ENCODE measurements around the gene RNF212B. TPM values are rescaled to one million over a fixed set of nuclear protein-coding genes. Genes with fewer than 3 reads are reported as not detected.
A peak's percentile ranks its signal among the peaks of the same experiment; 100 is the strongest.

Gene RNF212B
- total and polyA plus RNA-seq, 2 of the 13 experiments (the other 11 are each of a cell fraction or from before 2014, with no cell fraction given) = 0.05 TPM; not detected in 1

DNA sequence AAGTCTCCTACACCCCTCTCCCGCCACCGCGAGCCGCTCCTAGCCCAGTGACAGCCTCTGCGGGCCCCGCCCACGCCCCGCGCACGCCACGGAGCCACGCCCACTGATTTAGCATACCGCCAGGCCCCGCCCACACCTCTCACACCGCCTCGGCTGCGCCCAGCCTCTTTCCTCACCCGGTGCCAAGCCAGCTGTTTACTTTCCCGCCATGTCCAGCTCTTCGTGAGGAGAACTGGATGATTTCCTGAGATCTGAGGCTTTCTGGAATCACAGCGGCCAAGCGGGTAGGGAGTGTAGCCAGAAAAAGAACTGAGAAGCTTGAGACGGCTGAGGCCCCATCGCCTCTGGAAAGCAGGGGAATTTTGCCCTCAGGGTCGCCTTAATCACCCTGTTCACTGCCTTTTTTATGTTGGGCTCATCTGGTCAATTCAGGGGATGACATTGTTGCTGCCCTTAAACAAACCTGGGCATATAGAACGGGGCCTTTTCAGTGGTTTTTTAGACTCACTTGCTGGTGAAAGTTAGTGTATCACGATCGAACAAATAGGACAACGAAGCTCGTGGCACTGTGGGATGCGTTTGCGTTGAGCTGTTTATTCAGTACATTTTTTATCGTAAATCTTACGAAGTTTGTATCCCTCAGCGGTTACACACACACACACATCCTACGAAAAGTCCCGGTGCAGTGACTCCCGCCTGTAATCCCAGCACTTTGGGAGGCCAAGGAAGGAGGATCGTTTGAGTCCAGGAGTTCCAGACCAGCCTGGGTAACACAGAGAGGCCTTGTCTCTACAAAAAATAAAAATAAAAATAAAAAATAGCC lies at the start of gene RNF212B (continued):
- TF ChIP-seq, protein P1, sequence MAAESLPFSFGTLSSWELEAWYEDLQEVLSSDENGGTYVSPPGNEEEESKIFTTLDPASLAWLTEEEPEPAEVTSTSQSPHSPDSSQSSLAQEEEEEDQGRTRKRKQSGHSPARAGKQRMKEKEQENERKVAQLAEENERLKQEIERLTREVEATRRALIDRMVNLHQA (CRISPR knock-in tag; IDR thresholded peaks at IDR 0.05) = no peak
- TF ChIP-seq, protein P2, sequence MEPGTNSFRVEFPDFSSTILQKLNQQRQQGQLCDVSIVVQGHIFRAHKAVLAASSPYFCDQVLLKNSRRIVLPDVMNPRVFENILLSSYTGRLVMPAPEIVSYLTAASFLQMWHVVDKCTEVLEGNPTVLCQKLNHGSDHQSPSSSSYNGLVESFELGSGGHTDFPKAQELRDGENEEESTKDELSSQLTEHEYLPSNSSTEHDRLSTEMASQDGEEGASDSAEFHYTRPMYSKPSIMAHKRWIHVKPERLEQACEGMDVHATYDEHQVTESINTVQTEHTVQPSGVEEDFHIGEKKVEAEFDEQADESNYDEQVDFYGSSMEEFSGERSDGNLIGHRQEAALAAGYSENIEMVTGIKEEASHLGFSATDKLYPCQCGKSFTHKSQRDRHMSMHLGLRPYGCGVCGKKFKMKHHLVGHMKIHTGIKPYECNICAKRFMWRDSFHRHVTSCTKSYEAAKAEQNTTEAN (CRISPR knock-in tag; conservative IDR thresholded peaks at IDR 0.05) = no peak
- TF ChIP-seq ZNF10 (CRISPR knock-in tag; IDR thresholded peaks at IDR 0.05; ENCODE audit: borderline replicate concordance, low read depth) = no peak
- TF ChIP-seq NFATC3 (CRISPR knock-in tag; IDR thresholded peaks at IDR 0.05) = no peak
- TF ChIP-seq, protein P3, sequence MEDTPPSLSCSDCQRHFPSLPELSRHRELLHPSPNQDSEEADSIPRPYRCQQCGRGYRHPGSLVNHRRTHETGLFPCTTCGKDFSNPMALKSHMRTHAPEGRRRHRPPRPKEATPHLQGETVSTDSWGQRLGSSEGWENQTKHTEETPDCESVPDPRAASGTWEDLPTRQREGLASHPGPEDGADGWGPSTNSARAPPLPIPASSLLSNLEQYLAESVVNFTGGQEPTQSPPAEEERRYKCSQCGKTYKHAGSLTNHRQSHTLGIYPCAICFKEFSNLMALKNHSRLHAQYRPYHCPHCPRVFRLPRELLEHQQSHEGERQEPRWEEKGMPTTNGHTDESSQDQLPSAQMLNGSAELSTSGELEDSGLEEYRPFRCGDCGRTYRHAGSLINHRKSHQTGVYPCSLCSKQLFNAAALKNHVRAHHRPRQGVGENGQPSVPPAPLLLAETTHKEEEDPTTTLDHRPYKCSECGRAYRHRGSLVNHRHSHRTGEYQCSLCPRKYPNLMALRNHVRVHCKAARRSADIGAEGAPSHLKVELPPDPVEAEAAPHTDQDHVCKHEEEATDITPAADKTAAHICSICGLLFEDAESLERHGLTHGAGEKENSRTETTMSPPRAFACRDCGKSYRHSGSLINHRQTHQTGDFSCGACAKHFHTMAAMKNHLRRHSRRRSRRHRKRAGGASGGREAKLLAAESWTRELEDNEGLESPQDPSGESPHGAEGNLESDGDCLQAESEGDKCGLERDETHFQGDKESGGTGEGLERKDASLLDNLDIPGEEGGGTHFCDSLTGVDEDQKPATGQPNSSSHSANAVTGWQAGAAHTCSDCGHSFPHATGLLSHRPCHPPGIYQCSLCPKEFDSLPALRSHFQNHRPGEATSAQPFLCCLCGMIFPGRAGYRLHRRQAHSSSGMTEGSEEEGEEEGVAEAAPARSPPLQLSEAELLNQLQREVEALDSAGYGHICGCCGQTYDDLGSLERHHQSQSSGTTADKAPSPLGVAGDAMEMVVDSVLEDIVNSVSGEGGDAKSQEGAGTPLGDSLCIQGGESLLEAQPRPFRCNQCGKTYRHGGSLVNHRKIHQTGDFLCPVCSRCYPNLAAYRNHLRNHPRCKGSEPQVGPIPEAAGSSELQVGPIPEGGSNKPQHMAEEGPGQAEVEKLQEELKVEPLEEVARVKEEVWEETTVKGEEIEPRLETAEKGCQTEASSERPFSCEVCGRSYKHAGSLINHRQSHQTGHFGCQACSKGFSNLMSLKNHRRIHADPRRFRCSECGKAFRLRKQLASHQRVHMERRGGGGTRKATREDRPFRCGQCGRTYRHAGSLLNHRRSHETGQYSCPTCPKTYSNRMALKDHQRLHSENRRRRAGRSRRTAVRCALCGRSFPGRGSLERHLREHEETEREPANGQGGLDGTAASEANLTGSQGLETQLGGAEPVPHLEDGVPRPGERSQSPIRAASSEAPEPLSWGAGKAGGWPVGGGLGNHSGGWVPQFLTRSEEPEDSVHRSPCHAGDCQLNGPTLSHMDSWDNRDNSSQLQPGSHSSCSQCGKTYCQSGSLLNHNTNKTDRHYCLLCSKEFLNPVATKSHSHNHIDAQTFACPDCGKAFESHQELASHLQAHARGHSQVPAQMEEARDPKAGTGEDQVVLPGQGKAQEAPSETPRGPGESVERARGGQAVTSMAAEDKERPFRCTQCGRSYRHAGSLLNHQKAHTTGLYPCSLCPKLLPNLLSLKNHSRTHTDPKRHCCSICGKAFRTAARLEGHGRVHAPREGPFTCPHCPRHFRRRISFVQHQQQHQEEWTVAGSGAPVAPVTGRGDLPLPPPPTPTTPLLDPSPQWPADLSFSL (CRISPR knock-in tag; IDR thresholded peaks at IDR 0.05) = no peak
- TF ChIP-seq, protein P4, sequence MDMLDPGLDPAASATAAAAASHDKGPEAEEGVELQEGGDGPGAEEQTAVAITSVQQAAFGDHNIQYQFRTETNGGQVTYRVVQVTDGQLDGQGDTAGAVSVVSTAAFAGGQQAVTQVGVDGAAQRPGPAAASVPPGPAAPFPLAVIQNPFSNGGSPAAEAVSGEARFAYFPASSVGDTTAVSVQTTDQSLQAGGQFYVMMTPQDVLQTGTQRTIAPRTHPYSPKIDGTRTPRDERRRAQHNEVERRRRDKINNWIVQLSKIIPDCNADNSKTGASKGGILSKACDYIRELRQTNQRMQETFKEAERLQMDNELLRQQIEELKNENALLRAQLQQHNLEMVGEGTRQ (IDR thresholded peaks at IDR 0.05; ENCODE audit: low read depth, low read length) = no peak
- TF ChIP-seq, protein P4 (CRISPR knock-in tag; IDR thresholded peaks at IDR 0.05; ENCODE audit: borderline replicate concordance) = no peak
- TF ChIP-seq, protein P5, sequence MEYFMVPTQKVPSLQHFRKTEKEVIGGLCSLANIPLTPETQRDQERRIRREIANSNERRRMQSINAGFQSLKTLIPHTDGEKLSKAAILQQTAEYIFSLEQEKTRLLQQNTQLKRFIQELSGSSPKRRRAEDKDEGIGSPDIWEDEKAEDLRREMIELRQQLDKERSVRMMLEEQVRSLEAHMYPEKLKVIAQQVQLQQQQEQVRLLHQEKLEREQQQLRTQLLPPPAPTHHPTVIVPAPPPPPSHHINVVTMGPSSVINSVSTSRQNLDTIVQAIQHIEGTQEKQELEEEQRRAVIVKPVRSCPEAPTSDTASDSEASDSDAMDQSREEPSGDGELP (IDR thresholded peaks at IDR 0.05; ENCODE audit: borderline replicate concordance, low read depth) = peak; percentile 97
- TF ChIP-seq ATM (IDR thresholded peaks at IDR 0.05; ENCODE audit: borderline replicate concordance) = no peak
- TF ChIP-seq ZSCAN31 (CRISPR knock-in tag; IDR thresholded peaks at IDR 0.05; ENCODE audit: low read depth) = no peak
- TF ChIP-seq ADNP (CRISPR knock-in tag; IDR thresholded peaks at IDR 0.05) = no peak
- TF ChIP-seq GPN1 (CRISPR knock-in tag; IDR thresholded peaks at IDR 0.05; ENCODE audit: borderline replicate concordance) = no peak
- TF ChIP-seq, protein P6, sequence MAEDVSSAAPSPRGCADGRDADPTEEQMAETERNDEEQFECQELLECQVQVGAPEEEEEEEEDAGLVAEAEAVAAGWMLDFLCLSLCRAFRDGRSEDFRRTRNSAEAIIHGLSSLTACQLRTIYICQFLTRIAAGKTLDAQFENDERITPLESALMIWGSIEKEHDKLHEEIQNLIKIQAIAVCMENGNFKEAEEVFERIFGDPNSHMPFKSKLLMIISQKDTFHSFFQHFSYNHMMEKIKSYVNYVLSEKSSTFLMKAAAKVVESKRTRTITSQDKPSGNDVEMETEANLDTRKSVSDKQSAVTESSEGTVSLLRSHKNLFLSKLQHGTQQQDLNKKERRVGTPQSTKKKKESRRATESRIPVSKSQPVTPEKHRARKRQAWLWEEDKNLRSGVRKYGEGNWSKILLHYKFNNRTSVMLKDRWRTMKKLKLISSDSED (CRISPR knock-in tag; IDR thresholded peaks at IDR 0.05) = no peak
- TF ChIP-seq ZNF160 (CRISPR knock-in tag; IDR thresholded peaks at IDR 0.05) = no peak
- no peak for TF ChIP-seq ZNF781 (CRISPR knock-in tag; IDR thresholded peaks at IDR 0.05; ENCODE audit: borderline replicate concordance, not compliant biosample characterization)
- TF ChIP-seq ZNF382 (CRISPR knock-in tag; IDR thresholded peaks at IDR 0.05; ENCODE audit: borderline replicate concordance) = no peak

Measured in HepG2 (cell line).